Measurements from ENCODE around the gene GPR39.
A peak's percentile ranks its signal among the peaks of the same experiment; 100 is the strongest.
"Not testable (repeated sequence)": the region's sequence is repeated elsewhere in the genome, so short reads cannot be mapped to it uniquely, and the experiment has no call there.

The GPR39 gene

GRCh38 chr2:132522901-132523300, 106.3 kb downstream of the GPR39 start:
- no peaks in the 10 kb centered on the region for H3K27me3 ChIP-seq (replicated peaks)

DNA sequence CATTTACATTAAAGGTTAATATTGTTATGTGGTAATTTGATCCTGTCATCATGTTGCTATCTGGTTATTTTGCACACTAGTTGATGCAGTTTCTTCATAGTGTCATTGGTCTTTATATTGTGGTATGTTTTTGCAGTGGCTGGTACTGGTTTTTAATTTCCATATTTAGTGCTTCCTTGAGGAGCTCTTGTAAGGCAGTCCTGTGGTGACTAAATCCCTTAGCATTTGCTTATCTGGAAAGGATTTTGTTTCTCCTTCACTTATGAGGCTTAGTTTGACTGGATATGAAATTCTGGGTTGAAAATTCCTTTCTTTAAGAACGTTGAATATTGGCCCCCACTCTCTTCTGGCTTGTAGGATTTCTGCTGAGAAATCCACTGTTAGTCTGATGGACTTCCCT, 120.5 kb downstream of the GPR39 start:
- in situ Hi-C loops (cut with HindIII; ENCODE audit: low pct_ligation_motif_present, low sequenced_read_pairs); H3K27me3 ChIP-seq (replicated peaks); H3K27ac ChIP-seq; H3K4me3 ChIP-seq (ENCODE audit: low read depth, low read length); H3K36me3 ChIP-seq (replicated peaks): not testable (repeated sequence)
- DNase-seq, result peak; percentile 32

More at GRCh38 chr2:132522901-132523300, 106.3 kb downstream of the GPR39 start:
- H3K27ac ChIP-seq, result no peak overlapping the region
- H3K36me3 ChIP-seq (replicated peaks), result no peaks in the 10 kb centered on the region
- H3K4me3 ChIP-seq (ENCODE audit: low read depth, low read length), result no peak overlapping the region
- TF ChIP-seq, protein P1, sequence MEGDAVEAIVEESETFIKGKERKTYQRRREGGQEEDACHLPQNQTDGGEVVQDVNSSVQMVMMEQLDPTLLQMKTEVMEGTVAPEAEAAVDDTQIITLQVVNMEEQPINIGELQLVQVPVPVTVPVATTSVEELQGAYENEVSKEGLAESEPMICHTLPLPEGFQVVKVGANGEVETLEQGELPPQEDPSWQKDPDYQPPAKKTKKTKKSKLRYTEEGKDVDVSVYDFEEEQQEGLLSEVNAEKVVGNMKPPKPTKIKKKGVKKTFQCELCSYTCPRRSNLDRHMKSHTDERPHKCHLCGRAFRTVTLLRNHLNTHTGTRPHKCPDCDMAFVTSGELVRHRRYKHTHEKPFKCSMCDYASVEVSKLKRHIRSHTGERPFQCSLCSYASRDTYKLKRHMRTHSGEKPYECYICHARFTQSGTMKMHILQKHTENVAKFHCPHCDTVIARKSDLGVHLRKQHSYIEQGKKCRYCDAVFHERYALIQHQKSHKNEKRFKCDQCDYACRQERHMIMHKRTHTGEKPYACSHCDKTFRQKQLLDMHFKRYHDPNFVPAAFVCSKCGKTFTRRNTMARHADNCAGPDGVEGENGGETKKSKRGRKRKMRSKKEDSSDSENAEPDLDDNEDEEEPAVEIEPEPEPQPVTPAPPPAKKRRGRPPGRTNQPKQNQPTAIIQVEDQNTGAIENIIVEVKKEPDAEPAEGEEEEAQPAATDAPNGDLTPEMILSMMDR (IDR thresholded peaks at IDR 0.05; ENCODE audit: low read depth, low read length, missing control alignments), result no peak
- no peak for DNase-seq
- in situ Hi-C loops (cut with HindIII; ENCODE audit: low pct_ligation_motif_present, low sequenced_read_pairs), result no loop called here

- TF ChIP-seq, protein P1 (IDR thresholded peaks at IDR 0.05; ENCODE audit: low read depth, low read length, missing control alignments), result no peak
- H3K4me3 ChIP-seq (ENCODE audit: low read depth, low read length), result no peak overlapping the region
- no peaks in the 10 kb centered on the region for H3K36me3 ChIP-seq (replicated peaks)
- H3K27ac ChIP-seq, result no peak overlapping the region
- H3K27me3 ChIP-seq (replicated peaks), result no peaks in the 10 kb centered on the region
- DNase-seq, result no peak
- in situ Hi-C loops (cut with HindIII; ENCODE audit: low pct_ligation_motif_present, low sequenced_read_pairs), result no loop called here
Measured at GRCh38 chr2:132538331-132538855, 121.8 kb downstream of the GPR39 start.

DNA sequence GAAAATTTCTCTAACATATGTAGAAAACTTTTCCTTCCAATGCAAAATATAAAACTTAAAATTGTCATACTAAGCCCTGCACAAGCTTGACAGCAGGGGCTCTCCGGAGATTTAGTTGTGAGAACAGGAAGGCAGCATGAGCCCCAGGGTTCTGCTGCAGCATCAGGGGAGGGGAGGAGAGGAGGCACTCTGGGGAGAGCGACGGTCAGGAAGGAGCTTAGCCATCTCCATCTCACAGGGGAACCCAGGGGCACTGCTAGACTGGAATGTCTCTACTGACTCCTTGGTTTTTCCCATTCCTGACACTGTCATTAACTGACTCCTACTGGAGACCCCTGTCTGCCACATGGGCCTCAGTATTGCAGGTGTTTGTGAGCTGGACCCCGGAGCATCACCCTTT, 123.6 kb downstream of the GPR39 start:
- no peak overlapping the region for H3K4me3 ChIP-seq (ENCODE audit: low read depth, low read length)
- no peaks in the 10 kb centered on the region for H3K27me3 ChIP-seq (replicated peaks)
- in situ Hi-C loops (cut with HindIII; ENCODE audit: low pct_ligation_motif_present, low sequenced_read_pairs), result no loop called here
- H3K36me3 ChIP-seq (replicated peaks), result no peaks in the 10 kb centered on the region
- TF ChIP-seq, protein P1 (IDR thresholded peaks at IDR 0.05; ENCODE audit: low read depth, low read length, missing control alignments), result no peak
- no peak overlapping the region for H3K27ac ChIP-seq
- no peak for DNase-seq

DNA sequence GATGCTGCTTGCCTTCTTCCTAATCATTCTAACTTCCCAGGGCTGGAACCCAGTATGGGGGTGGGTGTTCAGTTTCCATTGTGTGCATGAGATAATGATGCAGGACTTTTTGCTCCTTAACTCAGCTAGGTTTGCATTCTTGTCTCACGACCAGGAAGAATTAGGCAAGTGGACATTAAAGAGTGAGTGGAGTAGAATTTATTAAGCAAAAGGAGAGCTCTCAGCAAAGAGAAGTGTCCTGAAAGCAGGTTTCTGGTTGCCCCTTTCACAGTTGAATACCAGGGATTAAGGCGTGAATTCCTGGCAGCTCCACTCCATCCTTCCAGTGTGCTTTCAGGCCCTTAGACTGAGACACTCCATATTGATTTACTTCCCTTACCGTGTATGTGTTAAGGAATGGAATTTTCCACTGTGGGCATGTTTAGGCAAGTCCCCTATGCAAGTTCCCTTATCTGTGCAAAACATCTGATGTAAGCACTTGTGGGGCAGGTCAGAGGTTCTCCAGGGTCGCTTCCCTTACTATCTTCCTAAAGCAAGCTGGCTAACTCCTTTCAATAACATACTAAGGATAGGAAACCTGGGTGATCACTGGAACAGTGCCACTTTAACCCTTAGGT, 126.5 kb downstream of the GPR39 start:
- H3K27ac ChIP-seq, result no peak overlapping the region
- no peak for DNase-seq
- H3K36me3 ChIP-seq (replicated peaks), result no peaks in the 10 kb centered on the region
- in situ Hi-C loops (cut with HindIII; ENCODE audit: low pct_ligation_motif_present, low sequenced_read_pairs), result no loop called here
- H3K4me3 ChIP-seq (ENCODE audit: low read depth, low read length), result no peak overlapping the region
- TF ChIP-seq, protein P1 (IDR thresholded peaks at IDR 0.05; ENCODE audit: low read depth, low read length, missing control alignments), result no peak
- H3K27me3 ChIP-seq (replicated peaks), result no peaks in the 10 kb centered on the region

- in situ Hi-C loops (cut with HindIII; ENCODE audit: low pct_ligation_motif_present, low sequenced_read_pairs), result no loop called here
- Histone ChIP-seq H3K27ac (no peak overlapping the region), H3K36me3 (replicated peaks) (no peaks in the 10 kb centered on the region), H3K27me3 (replicated peaks) (no peaks in the 10 kb centered on the region), H3K4me3 (ENCODE audit: low read depth, low read length) (no peak overlapping the region)
- TF ChIP-seq, protein P1 (IDR thresholded peaks at IDR 0.05; ENCODE audit: low read depth, low read length, missing control alignments), result no peak
- no peak for DNase-seq
Measured at GRCh38 chr2:132544006-132544630, 127.5 kb downstream of the GPR39 start.

All from brain microvascular endothelial cell (primary cell).